GM18861 (cell line): Measurements from ENCODE around the gene HSFY2.
"Not testable (repeated sequence)": the region's sequence is repeated elsewhere in the genome, so short reads cannot be mapped to it uniquely, and the experiment has no call there.

Experiments used
- ATAC-seq: cut with Tn5 transposase; IDR thresholded peaks from one replicate; pipeline ENCODE4 v1.9.1; 2021; ENCODE audit not compliant: unreplicated experiment

HSFY2 gene, protein sequence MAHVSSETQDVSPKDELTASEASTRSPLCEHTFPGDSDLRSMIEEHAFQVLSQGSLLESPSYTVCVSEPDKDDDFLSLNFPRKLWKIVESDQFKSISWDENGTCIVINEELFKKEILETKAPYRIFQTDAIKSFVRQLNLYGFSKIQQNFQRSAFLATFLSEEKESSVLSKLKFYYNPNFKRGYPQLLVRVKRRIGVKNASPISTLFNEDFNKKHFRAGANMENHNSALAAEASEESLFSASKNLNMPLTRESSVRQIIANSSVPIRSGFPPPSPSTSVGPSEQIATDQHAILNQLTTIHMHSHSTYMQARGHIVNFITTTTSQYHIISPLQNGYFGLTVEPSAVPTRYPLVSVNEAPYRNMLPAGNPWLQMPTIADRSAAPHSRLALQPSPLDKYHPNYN

DNA sequence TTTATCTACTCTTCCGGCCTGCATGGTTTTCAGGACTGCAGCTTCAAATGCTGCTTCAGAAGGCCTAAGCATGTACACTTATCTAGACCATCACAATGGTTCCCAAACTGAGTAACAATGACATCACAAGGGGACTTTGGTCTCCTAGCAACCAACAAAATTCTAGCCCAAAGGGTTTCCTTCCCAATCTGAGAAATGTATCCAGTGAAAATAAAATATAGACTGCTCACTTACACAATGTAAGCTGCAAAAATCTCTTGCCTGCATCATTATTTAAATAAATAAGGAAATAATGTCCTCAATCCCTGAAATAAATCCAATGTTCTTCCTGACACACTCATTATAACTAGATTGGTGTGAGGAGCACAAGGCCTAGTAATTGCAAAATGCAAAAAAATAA is at the start of gene HSFY2:
Gene HSFY2, minus strand, starts transcription at position 101 of the 400 bp plus-strand sequence. CDS start 117 bp downstream, outside the sequence.
- ATAC-seq: not testable (repeated sequence)

DNA sequence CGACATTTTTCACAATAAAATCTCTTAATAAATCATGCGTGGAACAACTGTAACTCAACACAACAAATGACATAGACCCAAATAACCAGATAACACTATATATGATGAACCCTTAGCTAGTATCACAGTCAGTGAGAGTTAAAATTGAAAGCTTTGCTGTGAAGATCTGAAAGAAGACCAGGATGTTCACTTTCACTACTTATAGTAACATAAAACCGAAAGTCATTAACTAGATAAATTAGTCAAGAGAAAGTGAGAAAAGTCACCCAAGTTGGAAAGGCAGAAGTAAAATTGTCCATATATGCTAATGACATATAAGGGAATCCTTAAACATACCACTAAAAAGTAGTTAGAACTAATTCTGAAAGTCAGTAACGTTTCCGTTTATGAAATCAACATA is 42.2 kb upstream of the HSFY2 start:
- ATAC-seq: not testable (repeated sequence)

DNA sequence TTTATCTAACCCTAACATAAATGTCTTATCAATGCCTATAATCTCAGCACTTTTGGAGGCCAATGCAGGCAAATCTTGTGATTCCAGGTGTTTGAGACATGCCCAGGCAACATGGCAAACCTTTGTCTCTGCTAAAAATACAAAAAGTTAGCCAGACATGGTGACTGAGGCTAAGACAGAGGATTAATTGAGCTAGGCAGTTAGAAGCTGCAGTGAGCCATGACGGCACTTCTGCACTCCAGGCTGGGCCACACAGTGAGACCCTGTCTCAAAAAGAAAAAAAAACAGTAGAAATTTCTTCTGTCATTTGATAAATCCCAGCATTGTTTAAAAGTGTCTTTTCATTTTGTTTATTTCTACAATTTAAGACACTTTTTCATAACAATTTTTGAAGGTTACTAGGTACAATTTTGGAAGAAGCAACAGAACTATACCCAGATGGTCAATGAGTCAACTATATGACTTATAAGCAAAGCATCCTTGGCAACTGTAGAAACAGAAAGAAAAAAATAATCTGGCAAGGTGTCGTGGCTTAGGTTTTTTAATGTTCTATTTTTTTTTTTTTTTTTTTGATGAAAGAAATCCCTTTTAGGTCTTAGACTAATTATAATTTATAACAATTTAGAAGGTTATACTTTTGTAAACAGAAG is 15.3 kb upstream of the HSFY2 start:
- ATAC-seq: not testable (repeated sequence)

DNA sequence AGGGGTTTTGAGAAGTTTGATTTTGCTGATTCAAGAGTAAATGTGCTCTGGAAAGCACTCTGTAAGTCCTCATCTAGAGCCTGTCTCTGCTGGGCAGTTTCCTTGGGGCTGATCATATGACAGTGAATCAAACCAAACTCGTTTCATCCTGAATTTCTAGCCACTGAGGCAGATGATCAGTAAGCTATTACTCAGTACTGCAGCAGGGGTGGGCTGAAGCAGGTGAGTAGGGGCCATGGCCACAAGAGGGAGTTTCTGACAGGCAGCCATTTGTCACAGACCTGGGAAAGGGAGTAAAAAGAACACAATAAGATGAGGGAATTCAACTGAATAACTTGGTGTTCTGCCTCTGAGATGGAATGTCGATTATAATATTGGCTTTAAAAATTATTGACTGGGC is 19.5 kb downstream of the HSFY2 start:
- ATAC-seq: not testable (repeated sequence)

DNA sequence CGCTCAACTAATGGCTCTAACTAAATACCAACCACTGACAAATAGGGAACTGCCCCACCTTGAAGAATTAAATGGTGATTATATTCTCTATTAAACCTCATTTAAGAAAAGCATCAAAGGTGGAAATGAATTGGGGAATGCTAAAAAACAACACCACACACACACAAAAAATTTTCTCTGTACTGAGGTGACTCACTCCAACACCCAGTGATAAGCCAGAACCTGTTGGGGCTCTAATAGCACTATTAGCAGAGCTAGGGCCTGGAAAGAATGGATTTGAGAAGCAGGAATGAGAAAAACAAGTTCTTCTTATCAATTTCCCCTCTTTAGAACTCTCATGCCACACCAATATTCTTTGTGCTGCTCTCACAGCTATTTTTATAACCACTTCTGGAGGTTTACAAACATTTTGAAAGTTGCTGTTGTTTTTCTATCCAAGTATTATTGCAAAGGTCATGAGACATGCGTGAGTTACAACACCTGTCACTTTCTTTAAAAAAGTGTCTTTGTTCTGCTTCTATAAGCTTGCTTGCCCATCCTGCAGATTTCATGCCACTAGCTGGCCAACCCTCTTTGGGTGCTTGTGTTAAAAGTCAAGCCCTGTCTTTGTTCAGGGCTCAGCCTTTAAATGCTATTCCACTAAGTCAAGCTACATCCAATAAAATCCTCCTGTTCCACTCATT is 20.3 kb downstream of the HSFY2 start:
- not testable (repeated sequence) for ATAC-seq

DNA sequence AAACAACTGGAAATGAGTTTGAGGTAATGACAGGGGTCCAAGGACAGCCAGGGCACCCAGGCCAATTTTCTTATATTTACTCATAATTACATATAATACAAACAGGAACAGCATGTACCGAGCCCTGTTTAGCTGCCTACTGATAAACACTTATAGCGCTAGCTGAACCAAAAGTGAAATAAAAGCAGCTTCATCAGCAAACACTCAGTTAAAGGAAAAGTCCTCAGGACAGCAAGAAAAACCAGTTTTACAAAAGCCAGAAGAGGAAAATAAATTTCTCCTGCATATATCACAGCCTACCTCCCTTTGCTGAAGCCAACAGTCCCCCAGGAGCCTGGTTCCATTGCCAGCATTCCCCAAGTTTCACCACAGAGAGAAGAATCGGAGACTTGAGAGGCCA is 49.8 kb downstream of the HSFY2 start:
- not testable (repeated sequence) for ATAC-seq
